ENCODE data around the gene CRELD2.
"Not testable (repeated sequence)": the region's sequence is repeated elsewhere in the genome, so short reads cannot be mapped to it uniquely, and the experiment has no call there.

The CRELD2 gene

DNA sequence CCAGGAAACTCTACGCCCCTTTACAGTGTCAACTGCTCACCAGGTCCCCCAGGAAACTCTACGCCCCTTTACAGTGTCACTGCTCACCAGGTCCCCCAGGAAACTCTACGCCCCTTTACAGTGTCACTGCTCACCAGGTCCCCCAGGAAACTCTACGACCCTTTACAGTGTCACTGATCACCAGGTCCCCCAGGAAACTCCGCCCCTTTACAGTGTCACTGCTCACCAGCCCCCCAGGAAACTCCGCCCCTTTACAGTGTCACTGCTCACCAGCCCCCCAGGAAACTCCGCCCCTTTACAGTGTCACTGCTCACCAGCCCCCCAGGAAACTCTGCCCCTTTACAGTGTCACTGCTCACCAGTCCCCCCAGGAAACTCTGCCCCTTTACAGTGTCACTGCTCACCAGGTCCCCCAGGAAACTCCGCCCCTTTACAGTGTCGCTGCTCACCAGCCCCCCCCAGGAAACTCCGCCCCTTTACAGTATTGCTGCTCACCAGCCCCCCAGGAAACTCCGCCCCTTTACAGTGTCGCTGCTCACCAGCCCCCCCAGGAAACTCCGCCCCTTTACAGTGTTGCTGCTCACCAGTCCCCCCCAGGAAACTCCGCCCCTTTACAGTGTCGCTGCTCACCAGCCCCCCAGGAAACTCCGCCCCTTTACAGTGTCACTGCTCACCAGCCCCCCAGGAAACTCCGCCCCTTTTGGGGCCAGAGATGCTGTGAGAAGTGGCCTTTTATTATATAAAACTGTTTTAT, 26.8 kb downstream of the CRELD2 start:
- DNase-seq (ENCODE audit: low spot score) = not testable (repeated sequence)

DNA sequence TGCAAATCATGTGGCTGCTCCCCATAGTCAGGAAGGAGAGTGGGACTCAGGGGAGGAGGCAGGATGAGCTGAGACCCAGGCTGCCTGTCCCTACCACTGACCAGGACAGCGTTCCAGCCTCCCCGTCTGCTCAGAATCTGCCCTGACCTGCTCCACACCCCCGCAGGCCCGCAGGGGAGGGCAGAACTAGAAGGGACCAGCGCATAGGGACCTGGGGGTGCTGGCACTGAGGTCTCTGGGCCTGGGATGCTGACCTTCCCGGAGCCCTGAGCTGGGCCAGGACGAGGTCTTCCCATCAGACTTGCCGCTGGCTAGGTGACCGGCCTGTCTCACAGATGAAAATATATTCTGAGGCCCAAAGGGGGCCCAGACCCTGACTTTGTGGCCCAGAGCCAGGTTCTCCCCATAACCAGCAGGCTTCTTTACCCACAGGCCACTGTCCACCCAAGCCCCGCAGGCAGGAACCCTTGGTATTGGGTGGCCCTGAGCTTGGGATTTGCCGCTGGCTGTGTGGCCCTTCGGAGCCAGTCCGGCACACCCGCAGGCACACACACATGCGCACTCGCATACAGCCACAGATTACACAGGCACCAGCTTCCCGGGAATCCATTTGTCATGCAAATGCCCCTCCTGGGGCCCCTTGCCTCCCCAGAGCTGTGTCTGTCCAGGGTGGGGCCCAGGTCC, 28.3 kb downstream of the CRELD2 start:
- DNase-seq (ENCODE audit: low spot score) = no peak

DNA sequence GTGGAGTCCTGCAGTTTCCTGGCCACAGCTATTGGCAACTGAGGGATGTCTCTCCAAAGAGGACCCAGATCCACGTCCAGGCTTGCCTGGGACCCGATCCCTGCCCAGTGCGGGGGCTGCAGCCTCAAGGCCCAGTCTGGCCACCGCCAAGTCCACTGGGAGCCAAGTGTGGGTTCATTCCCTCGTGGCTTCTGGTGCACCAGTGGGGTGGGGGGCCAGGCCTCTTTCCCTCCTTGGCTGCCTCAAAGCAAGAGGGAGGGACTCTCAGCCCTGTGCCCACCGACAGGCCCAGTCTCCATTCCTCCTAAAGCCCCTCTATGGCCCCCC, 28.8 kb downstream of the CRELD2 start:
- no peak for DNase-seq (ENCODE audit: low spot score)

DNA sequence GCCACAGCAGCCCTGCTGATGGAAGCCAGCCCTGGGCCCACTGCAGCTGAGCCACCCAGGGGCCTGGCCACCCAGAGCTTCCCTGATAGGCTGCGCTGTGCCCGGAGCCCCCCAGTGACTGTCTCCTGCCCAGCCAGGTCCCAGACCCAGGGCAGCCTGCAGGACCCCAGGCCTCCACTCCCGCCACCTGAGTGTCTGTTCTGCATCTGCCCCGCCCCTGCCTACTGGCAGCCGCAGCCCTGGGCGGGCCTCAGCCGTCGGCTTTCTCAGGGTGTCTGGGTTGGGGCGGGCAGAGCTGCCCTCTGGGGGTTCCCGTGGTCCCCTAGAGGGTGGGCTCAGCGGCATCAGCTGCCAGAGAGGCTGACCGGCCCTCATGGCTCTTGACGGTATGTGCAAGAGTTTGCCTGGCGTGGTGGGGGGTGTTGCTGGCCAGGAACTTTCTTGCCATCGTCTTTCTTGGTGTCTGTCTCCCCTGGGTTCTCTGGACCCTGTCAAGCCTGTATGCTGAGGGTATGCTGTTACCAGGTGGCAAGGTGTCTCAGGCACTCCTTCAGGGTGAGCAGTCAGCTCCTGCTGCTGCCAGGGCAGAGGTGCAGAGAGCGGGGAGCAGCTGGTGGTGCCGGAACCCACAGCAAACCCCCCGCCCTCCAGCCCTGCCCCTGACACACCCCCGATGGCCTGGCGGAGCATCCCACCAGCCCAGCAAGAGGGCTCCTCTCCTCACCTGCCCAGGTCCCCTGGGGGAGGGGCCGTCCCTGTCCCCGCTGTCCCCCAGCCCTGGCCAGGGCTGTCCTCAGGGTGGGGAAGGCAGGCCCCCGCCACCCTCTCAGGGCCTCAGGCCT, 29.9 kb downstream of the CRELD2 start:
- DNase-seq (ENCODE audit: low spot score) = no peak

DNA sequence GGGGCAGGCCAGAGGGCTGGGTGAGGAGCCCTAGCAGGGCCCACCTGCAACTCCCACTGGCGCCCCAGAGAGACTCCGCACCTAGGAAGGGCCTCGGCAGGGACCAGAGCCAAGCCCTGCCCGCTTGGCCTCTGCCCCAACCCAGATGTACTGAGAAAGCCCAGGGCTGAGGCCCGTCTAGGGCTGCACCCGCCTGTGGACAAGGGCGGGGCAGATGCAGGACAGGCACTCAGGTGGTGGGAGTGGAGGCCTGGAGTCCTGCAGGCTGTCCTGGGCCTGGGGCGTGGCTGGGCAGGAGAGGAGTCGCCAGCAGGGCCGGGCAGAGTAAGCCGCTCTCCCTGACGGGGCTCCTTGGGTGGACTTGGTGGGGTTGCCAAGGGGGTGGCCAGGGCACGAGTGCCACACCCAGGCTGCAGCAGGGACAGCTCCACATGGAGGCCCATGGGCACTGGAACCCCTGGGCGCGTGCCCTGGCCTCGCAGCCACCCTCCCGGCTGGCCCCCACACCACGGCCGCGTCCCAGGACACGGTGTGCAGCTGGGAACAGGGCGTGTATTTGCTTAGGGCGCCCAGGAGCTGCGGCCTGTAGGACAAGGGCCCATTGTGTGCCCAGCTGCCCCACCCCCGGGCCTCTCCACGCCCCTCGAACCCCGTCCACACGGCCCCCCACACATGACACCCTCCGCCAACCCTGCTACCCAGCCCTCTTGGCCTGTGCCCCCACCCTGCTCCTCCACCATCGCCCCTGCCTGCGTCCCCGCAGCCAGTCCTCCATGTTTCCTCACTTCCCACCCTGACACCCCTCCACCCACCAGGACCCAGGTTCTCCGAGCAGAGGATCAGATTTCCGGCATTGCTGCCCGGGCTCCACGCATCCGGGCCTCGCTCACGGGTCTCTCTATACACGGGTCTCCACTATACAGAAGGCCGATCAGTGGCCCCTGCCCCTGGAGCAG, 30.8 kb downstream of the CRELD2 start:
- no peak for DNase-seq (ENCODE audit: low spot score)

DNA sequence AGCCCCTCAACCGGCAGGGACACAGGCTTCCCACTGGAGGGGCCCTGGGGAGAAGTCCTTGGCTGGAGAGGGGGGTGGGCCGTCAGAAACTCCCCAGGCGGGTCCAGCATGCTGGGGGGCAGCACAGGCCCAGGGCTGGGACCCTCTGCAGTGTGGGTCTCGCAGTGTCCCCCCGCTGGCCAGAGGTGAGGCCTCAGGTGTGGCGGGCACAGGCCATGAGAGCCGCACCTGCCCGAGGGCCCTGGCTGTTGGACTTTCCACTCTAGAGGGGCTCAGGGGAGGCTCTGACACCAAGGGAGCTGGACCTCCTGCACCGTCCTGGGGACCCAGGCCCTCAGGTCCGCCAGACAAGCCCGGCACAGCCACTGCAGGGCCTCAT, 31.5 kb downstream of the CRELD2 start:
- DNase-seq (ENCODE audit: low spot score) = no peak

DNA sequence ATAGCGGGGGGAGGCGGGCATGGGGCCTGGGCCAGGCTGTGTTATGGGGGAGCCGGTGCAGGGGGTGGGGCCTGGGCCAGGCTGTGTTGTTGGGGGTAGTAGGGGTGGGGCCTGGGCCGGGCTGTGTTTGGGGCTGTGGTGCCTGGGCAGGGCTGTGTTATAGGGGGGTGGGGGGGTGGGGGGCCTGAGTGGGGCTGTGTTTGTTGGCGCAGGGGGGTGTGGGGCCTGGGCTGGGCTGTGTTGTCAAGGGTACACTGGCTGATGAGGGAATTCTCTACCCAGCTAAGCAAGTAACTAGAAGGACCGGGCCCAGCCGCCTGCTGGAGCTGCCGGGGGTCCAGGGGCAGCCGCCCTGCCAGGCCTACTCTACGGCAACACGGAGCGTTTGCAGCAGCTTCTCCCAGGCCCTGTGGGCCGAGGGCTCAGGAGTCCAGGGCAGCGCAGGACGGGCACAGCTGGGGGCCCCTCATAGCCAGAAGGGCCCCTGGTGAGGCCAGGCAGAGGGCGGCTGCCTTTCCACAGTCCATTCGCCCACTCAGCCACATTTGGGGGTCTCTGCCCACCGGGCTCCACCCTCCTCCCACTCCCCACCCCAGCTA, 32.1 kb downstream of the CRELD2 start:
- DNase-seq (ENCODE audit: low spot score) = no peak

DNA sequence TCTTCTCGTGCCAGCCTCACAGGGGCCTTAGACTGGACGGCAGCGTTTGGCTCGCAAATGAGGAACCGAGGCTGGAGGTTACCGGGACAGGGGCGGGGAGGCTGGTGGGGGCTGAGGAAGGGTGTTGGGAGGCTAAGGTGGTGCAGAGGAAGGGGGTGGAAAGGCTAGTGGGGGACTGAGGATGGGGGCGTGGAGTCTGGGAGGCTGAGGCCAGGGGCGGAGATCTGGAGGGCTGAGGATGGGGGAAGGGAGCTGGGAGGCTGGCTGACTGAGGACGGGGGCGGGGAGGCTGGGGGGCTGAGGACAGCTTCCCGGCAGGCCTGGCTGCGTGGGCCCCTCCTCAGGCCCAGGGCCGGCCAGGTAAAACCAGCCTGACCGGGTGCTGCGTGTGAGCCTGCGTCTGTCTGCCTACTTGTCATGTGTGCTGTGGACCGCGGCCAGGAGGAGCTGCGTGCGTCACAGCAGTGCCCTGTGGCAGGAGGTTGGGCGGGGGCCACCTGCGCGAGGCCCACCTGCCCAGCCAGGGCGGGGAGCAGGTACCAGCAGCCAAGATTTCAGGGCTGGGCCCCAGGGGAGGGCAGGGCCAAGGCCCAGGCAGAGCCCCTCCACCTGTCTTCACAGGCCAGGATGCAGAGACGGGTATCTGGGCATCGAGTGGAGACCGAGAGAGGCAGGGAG, 32.7 kb downstream of the CRELD2 start:
- DNase-seq (ENCODE audit: low spot score) = no peak

DNA sequence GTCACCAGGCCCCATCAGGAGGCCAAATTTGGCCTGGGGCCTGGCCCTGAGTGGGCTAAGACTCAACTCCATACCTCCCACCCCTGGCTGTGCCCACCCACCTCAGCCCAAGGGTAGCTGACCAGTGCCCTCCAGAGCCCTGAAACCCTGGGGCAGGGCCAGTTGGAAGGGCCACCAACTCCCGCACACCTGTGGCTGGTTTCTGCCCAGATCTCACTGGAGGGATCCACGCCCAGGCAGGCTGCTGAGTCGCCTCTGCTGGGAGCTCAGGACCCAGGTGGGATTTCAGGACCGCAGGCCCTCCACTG, 33.2 kb downstream of the CRELD2 start:
- no peak for DNase-seq (ENCODE audit: low spot score)

DNA sequence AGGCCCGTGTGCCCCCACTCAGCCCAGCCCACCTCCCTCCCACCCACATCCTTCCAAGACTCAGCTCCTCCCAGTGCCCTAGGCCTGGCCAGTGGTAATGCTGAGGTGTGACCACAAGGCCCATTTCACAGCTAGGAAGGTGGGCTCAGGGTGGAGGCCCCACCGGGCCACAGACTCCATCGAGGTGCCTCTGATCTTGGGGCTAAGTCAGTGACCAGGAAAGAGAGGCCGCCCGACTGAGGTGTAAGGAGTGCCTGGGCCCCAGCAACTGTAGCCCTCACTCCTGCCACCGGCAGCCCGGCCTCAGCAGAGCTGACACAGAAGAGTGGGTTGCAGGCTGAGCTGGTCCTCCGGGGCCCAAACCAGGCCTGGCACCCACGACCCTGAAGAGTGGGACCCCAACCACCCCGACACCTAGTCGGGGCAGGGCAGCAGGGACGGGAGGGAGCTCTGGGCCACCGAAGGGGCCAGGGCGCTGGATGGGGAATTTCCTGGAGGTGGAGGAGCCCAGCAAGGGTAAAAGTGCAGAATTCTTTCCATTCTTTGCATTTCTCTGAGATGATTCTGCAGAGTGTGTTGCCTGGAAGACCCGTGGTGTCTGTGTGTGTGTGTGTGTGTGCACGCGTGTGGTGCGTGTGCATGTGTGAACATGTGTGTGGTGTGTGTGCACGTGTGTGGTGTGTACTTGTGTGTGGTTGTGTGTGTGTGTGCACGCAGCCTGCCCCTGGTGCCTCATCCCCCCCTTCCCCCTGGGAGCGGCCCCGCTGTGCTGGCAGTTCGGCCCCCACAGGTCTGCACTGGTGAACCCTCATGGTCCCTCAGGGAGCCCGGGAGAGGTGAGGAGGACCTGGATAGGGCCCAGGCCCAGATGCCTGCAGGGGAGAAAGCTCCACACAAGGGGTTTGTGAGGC, 33.8 kb downstream of the CRELD2 start:
- DNase-seq (ENCODE audit: low spot score) = peak; percentile 93

DNA sequence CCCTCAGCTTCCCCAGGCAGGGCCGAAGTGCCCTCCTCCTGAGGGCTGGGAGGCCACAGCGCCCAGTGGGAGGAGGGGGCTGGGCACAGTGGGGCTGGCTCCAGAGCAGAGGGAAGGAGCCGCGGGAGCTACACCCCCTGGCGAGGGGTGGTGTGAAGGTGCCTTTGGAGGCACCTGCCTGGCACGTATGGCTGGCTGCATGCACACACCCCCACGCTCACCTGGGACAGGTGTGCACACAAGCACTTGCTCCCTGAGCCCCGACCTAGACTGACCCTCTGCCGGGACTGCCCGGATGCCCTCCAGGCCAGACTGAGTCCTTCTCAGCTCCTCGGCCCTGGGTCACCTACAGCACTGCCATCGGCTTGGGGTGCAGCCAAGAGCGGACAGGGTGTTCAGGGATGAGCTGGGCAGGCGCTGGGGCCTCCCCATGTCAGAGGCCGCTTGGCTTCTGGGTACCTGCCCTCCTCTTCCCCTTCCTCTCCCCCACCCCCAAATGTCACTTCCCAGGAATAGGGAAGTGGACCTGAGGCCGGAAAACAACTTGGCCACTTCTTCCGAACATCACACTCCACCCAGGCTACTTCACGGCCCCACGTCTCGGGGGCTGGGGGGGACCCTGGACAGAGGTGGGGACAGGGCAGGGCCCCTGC, 34.7 kb downstream of the CRELD2 start:
- no peak for DNase-seq (ENCODE audit: low spot score)

DNA sequence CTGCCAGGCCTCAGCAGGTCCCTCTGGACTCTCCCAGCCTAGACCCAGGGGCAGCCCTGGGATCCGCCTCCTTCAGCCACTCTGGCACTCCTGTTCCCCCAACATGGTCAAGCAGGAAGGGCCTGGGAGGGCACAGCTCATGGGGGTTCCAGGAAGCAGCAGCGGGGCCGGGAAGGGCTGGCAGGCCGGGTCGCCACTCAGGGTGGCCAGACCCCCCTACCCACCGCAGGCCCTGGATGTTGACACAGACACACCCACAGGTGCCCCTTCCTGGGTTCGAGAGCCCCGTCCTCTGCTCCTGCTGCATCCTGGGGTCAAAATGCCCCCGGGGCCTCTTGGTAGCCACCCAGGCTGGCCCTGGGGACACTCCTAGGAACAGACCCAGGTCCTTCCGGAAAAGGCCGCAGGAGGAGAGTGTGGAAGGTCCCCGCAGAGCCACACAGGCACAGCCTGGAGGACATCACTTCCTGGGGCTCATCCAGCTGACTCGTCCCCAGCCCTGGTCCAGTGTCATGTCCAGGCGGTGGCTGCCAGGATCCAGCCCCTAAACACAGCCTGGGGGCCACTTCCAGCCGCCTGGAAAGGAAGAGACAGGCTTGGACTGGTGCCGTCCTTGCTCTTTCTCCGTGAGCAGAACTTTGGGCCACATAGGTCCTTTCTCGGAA, 35.4 kb downstream of the CRELD2 start:
- no peak for DNase-seq (ENCODE audit: low spot score)

DNA sequence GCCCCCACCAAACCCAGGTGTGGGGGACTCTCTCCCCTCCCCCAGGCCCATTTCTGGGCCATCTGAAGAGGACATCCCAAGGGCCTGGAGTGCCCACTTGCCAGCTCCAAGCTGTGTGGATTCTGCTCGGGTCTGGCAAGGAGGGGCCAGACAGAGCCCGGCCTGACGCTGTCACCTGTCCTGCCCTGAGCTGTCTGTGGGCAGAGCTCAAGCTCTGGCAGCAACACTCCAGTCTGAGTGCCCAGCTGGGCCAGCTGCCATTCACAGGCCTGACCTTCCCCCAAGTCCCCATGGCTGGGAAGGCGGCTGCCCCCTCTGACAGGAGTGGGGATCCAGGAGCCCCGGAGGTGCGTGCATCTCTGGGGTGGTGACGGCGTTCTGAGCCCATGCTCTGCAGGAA, 35.9 kb downstream of the CRELD2 start:
- DNase-seq (ENCODE audit: low spot score) = no peak

DNA sequence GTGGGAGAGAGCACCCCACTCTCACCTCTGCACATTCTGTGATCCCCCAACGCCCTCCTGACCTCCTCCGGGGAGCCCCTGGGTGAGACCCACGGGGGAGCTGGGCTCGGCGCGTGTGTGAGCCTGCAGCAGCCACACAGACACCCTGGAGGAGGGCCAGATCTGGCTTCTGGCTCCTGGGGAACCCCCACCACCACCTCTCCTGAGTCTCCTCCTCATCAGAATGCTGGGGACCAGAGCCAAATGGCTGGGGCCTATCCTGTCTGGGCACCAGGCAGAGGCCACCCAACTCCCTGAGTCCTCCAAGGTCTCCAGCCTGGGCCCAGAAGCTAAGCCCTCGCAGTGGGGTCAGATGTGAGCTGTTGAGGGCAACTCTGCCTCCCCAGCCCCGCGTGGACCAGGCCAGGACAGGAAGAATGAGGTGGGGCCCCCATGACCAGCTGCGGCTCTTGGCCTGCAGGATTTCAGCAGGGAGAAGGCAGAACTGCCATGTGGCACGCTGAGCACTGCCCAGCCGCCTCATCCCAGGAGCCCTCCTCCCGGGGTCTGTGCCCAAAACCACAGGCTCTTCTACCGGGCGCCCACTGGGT, 36.7 kb downstream of the CRELD2 start:
- no peak for DNase-seq (ENCODE audit: low spot score)

DNA sequence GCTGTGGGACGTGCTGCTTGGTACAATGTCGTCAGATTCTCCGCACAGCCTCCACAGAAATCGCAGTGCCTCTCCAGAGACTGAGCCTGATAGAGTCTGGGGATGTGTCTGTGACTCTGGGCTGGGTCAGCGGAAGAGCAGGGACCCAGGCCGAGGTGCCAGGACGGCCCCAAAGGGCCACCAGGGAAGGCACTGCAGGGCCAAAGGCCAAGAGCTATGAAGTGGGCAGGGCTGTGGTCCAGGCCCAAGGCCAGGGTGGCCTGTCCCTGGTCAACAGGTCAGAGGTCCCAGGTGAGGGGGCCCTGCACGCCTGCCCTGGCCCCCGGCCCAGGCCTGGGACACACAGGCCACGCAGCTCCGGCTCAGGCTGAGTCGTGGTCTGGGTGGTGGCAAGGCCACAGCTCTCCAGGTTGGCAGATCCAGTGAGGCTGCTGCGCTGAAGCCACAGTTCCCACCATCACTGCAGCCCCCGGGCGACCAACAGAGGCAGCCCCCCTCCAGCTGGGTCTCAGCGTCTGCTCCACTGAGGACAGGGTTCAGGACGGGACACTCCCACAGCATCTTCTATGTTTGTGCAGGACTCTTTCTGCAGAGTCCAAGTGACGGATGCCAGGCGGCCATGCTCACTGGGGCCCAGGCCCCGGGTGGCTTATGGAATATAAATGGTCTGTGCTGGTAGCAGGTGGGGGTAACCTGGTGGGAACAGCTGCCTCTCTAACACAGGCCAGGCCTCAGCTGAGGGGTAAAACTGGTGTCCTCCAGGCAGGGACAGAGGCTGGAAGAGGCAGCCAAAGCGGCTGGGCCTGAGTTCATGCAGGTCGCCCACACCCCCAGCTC, 37.4 kb downstream of the CRELD2 start:
- no peak for DNase-seq (ENCODE audit: low spot score)

DNA sequence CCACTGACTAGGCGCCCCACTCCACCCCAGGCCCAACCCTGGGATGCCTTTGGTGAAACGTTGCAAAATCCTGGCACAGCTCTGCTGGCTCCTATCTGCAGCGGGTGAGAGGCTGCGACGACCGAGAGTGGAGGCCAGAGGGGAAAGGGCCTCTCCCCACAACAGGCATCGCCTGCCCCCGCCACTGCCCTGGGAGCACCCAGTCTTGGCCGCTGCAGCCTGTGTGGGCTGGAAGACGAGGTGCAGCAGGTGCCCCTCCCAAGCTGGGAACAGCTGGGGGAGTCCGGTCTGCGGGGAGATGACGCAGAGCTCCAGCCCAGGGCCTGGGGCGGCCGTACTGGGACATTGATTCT, 38.0 kb downstream of the CRELD2 start:
- no peak for DNase-seq (ENCODE audit: low spot score)

DNA sequence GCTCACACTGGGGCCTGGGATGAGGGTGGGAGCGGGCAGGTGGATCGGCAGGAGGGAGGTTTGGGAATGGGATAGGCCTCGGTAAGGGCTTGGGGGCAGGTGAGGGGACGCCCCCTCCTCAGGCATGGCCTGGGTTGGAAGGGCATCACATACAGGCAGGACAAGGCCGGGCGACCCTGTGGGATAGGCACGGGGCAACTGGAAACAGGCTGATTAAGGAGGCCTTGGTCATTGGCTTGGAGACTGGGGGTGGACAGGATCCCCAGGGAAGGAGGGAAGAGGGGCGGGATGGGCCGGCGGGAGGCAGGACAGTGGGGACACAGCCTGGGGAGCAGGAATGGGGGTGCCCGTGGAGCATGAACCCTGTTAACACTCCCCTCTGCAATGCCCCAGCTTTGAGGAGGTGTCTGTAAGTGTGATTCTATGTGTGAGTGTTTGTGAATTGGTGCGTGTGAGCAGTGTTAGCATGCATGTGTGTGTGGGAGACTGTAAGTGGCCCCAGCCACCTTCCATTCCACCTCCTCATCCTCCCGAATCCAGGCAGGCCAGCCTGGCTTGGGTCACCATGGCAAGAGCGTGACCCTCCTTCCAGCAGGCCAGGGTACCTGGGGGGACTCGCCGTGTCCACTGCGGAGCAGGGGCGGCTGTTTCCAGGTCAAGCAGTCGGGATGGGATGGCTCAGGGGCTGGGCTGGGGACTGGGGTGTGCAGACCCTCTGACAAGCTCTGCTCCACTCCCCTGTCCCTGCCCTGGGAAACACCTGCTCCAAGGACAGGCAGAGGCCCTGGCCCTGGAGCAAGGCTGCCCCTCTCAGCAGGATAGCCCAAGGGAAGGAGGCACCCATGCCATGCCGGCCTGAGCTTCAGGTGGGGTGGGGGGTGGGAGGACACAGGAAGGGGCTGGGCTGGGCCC, 38.7 kb downstream of the CRELD2 start:
- no peak for DNase-seq (ENCODE audit: low spot score)
